IPS-15b (cell line): Measurements from ENCODE around the gene TMCC2.
A peak's percentile ranks its signal among the peaks of the same experiment; 100 is the strongest.

Experiments
- H3K27me3 ChIP-seq: one replicate; pipeline ENCODE4 v1.6.1; 2013; ENCODE audit warnings: low read length; ENCODE audit not compliant: control insufficient read depth, insufficient read depth
- H3K36me3 ChIP-seq: one replicate; pipeline ENCODE4 v1.6.1; 2013; ENCODE audit warnings: low read length; ENCODE audit not compliant: control insufficient read depth, insufficient read depth
- H3K4me1 ChIP-seq: one replicate; pipeline ENCODE4 v1.6.1; 2013; ENCODE audit warnings: mild to moderate bottlenecking, low read length; ENCODE audit not compliant: control insufficient read depth, insufficient read depth
- H3K4me3 ChIP-seq: one replicate; pipeline ENCODE4 v1.5.1; 2013; ENCODE audit warnings: low read depth, low read length
- H3K9ac ChIP-seq: one replicate; pipeline ENCODE4 v1.6.1; 2013; ENCODE audit warnings: low read depth, mild to moderate bottlenecking, low read length
- H3K9me3 ChIP-seq: one replicate; pipeline ENCODE4 v1.6.1; 2013; ENCODE audit warnings: mild to moderate bottlenecking, low read length; ENCODE audit not compliant: control insufficient read depth, insufficient read depth

The TMCC2 gene

DNA sequence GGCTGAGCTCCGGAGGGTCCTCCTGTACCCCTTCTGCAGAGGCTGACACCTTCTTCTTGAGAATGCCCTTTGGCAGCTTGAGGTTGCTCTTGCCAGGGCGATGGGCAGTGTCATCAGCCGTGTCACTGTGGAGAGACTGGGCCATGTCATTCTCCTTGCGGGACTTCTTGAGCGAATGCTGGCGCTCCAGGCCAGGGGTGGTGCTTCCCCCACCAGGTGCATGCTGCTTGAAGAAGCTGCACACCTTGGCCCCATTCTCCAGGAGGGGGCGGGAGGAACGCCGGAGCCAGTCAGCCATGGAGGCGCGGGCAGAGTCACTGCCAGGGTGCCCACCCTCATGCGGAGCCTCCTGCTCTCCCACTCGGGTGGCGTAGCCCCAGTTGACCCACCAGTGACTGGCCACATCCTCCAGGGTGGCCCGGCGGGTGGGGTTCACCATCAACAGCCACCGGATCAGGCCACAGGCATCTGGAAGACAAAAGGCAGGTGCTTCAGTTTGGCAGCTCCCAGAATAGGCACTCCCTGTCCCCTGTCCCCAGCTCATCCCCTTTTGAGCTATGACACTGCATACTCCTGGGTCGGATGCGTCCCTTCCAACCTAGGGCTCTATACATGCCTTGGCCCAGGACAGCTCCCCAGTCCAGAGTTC lies 76.4 kb downstream of the TMCC2 start:
- Histone ChIP-seq H3K9me3 (no peaks in the 10 kb centered on the region), H3K27me3 (no peaks in the 10 kb centered on the region), H3K36me3 (peaks cover 63% of the 10 kb centered on the region), H3K9ac (no peak overlapping the region), H3K4me1 (peaks cover 26% of the 10 kb centered on the region), H3K4me3 (no peak overlapping the region)

DNA sequence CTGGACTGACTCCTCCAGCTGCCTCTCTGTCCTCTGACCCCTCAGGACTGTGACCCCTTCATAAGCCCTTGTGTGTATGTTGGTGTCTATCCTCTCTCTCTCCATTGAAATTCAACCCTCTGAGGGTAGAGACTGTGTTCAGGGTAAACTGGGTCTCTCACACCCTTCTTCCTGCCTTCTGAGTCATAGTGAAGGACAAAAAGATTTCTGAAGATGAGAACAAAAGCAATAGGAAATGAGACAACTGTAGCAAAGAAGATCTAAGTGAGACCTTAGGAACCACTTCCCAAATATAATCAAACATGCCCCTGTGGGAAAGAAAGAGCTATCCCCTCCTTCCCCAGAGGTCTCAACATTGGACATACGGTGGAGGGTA lies 76.9 kb downstream of the TMCC2 start:
- Histone ChIP-seq H3K36me3 (peaks cover 66% of the 10 kb centered on the region), H3K9ac (no peak overlapping the region), H3K9me3 (no peaks in the 10 kb centered on the region), H3K4me3 (no peak overlapping the region), H3K27me3 (no peaks in the 10 kb centered on the region), H3K4me1 (peaks cover 26% of the 10 kb centered on the region)

GRCh38 chr1:205306929-205307566 lies 79.3 kb downstream of the TMCC2 start:
- Histone ChIP-seq H3K36me3 (peaks cover 89% of the 10 kb centered on the region), H3K9me3 (no peaks in the 10 kb centered on the region), H3K27me3 (no peaks in the 10 kb centered on the region), H3K4me1 (peaks cover 11% of the 10 kb centered on the region), H3K9ac (no peak overlapping the region), H3K4me3 (no peak overlapping the region)

DNA sequence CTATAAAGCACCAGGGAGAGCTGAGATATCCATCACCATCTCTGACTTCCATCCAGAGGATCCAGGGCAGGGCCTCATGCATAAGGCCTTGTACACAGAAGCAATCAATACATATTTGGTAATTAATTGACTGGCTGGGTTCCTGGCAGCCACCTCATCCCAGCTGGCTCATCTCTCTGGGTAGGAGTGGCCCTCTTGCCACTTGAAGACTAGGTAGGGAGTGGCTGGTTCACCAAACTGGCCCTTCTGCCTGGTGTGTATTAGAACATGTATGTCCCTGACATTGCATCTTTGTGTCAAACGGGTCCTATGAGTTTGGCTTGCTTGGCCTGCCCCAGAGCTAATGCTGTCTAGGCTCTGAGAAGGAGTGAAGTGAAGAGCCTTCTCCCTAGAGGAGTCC lies 82.0 kb downstream of the TMCC2 start:
- no peak overlapping the region for H3K4me3 ChIP-seq
- no peaks in the 10 kb centered on the region for H3K27me3 ChIP-seq
- H3K4me1 ChIP-seq = peaks cover 18% of the 10 kb centered on the region
- H3K9me3 ChIP-seq = no peaks in the 10 kb centered on the region
- H3K36me3 ChIP-seq = peaks cover 69% of the 10 kb centered on the region
- H3K9ac ChIP-seq = no peak overlapping the region

DNA sequence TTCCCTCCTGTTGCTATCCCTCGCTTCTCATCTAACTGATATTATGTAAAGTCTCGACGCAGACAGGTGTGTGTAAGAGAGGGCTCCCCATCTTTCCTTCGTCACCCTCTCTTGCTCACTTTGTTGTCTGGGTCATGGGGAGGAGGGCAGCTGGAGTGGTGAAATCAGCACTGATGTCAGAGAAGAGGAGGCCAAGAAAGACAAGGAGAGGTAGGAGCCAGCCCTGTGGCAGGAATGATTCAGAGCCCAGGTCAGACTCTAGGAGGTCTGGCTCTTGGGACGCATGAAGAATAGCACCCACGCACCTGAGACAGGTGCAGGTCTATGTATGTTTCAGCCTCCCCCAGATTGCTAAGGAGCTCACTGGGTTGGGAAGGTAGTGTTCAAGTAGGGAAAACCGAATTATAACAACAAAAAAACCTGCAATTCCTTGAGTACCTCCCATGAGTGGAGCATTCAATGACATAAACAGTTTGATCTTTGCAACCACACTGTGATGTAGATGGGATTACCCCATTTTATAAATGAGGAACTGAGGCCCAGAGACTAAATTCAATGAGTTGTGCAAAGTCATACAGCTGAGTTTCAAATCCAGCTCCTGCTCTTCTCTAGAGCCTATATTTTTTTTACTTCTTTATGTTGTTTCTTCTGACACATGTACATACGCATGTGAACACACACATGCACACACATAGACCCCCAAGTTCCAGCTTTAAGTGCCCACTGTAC lies 83.4 kb downstream of the TMCC2 start:
- H3K4me1 ChIP-seq = peaks cover 25% of the 10 kb centered on the region
- H3K4me3 ChIP-seq = no peak overlapping the region
- H3K36me3 ChIP-seq = peaks cover 57% of the 10 kb centered on the region
- no peaks in the 10 kb centered on the region for H3K27me3 ChIP-seq
- H3K9me3 ChIP-seq = no peaks in the 10 kb centered on the region
- no peak overlapping the region for H3K9ac ChIP-seq

DNA sequence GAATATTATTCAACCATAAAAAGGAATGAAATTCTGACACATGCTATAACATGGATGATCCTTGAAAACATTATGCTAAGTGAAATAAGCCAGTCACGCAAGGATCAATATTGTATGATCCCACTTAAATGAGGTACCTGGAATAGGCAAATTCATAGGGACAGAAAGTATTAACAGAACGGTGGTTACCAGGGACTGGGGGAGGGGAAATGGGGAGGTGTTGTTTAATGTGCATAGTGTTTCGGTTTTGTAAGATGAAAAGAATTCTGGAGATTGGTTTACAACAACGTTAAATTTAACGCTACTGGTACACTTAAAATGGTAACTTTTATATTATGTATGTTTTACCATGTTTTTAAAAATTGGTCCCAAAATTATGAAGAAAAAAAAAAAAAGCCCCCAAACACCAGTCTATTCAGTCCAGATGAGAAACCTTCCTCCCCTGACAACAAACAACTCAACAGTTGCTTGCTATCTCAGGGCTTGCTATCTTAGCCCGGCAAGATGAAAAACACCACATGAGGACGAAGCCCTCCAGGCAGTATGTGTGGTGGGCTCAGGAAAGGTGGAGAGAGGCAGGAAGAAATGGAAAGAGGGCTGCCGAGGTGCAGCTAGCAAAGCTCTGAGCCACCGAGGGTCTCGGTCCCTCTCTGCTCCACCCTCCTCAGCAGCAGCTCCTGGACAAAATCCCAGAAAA lies 85.3 kb downstream of the TMCC2 start:
- H3K27me3 ChIP-seq = no peaks in the 10 kb centered on the region
- peaks cover 38% of the 10 kb centered on the region for H3K36me3 ChIP-seq
- H3K9me3 ChIP-seq = no peaks in the 10 kb centered on the region
- H3K4me3 ChIP-seq = peak overlapping the region; percentile 9
- H3K4me1 ChIP-seq = peaks cover 43% of the 10 kb centered on the region
- peak overlapping the region; percentile 75 for H3K9ac ChIP-seq

- H3K36me3 ChIP-seq = peaks cover 31% of the 10 kb centered on the region
- peak overlapping the region; percentile 75 for H3K9ac ChIP-seq
- H3K4me3 ChIP-seq = peak overlapping the region; percentile 24
- no peaks in the 10 kb centered on the region for H3K9me3 ChIP-seq
- no peaks in the 10 kb centered on the region for H3K27me3 ChIP-seq
- H3K4me1 ChIP-seq = peaks cover 50% of the 10 kb centered on the region
These were observed 86.0 kb downstream of the TMCC2 start for GRCh38 chr1:205313563-205314308.

GRCh38 chr1:205315008-205315618 lies 87.4 kb downstream of the TMCC2 start:
- H3K4me3 ChIP-seq = no peak overlapping the region
- H3K36me3 ChIP-seq = peaks cover 19% of the 10 kb centered on the region
- H3K4me1 ChIP-seq = peaks cover 54% of the 10 kb centered on the region
- no peaks in the 10 kb centered on the region for H3K27me3 ChIP-seq
- no peak overlapping the region for H3K9ac ChIP-seq
- H3K9me3 ChIP-seq = no peaks in the 10 kb centered on the region

- H3K4me3 ChIP-seq = no peak overlapping the region
- peaks cover 54% of the 10 kb centered on the region for H3K4me1 ChIP-seq
- H3K27me3 ChIP-seq = peaks cover 5% of the 10 kb centered on the region
- no peak overlapping the region for H3K9ac ChIP-seq
- no peaks in the 10 kb centered on the region for H3K9me3 ChIP-seq
- H3K36me3 ChIP-seq = peaks cover 10% of the 10 kb centered on the region
These were observed 88.4 kb downstream of the TMCC2 start for GRCh38 chr1:205316161-205316566.

DNA sequence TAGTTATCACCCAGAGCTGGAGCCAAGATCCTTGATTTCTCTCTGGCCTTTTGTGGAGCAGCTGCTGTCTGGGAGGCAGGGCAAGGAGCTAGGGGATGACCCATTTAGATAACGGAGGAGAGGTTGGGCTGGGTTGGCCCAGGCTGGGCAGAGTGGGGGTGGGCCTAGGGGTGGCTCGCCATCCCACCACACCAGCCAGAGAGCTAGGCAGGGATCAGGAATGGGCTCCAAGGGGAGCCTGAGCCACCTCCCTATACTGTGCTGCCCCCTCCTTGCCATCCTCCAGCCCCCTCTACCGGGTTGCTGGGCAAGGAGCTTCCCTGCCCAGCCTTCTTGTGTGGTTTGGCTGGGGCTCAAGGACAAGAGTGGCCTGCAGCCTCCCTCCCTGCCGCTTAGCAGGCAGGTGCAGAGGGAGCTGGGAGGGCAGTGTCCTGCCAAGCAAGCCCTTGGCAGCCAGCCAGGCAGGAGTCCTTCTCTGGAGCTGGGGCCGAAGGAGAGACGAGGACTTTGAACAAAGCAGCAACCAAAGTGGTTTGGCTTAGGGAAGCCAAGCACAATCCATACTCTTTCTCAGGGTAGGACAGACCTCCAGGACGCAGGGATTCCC lies 89.7 kb downstream of the TMCC2 start:
- no peak overlapping the region for H3K9ac ChIP-seq
- H3K4me1 ChIP-seq = peaks cover 55% of the 10 kb centered on the region
- peaks cover 4% of the 10 kb centered on the region for H3K36me3 ChIP-seq
- H3K4me3 ChIP-seq = peak overlapping the region; percentile 49
- H3K27me3 ChIP-seq = peaks cover 5% of the 10 kb centered on the region
- H3K9me3 ChIP-seq = no peaks in the 10 kb centered on the region
